ENCODE data around the gene KAZALD1. TPM values are rescaled to one million over a fixed set of nuclear protein-coding genes. Genes with fewer than 3 reads are reported as not detected.

The KAZALD1 gene, protein sequence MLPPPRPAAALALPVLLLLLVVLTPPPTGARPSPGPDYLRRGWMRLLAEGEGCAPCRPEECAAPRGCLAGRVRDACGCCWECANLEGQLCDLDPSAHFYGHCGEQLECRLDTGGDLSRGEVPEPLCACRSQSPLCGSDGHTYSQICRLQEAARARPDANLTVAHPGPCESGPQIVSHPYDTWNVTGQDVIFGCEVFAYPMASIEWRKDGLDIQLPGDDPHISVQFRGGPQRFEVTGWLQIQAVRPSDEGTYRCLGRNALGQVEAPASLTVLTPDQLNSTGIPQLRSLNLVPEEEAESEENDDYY
- total RNA-seq = 10 to 100 TPM in 1 of 4 donors, 1 to 10 TPM in 3; 1.5 to 10.7 (median 5.2) TPM
- polyA plus RNA-seq = 1 to 10 TPM; 1.9 to 3.1 (median 3.0) TPM
- long read RNA-seq, donor 1, partial matches to known transcripts = 1 of 2 reads
- long read RNA-seq, donor 1, other reads (novel, unspliced or antisense) = 1 of 2 reads
- long read RNA-seq, donor 2, partial matches to known transcripts = 1 of 5 reads
- long read RNA-seq, donor 2, other reads (novel, unspliced or antisense) = 2 of 5 reads

DNA sequence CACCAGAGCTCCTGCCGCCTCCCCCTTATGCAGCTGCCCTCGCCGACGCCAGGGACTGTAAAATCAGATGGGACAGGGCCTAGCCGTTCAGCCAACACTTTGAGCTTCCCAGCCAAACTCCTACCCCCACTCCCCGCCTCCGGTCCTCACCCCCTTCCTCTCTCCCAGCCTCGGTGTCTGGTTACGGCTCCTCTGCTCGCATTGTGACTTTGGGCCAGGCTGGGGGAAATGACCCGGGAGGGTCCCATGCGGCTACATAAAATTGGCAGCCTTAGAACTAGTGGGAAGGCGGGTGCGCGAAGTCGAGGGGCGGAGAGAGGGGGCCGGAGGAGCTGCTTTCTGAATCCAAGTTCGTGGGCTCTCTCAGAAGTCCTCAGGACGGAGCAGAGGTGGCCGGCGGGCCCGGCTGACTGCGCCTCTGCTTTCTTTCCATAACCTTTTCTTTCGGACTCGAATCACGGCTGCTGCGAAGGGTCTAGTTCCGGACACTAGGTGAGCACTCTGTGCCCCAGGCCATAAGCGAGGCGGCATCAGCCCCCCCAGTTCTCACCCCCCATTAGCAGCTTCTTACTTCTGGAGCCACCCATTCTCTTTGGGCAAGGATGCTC, at the start of gene KAZALD1:
Gene KAZALD1 (plus strand): TSS at position 366 of the 608 bp plus-strand sequence. CDS start 604 bp downstream, outside the sequence.
- intact Hi-C loops (cut with DNase I) = loop anchor here (2.0 kb wide), 1 partner anchor 19 kb away; no protein-coding TSS in a partner anchor

DNA sequence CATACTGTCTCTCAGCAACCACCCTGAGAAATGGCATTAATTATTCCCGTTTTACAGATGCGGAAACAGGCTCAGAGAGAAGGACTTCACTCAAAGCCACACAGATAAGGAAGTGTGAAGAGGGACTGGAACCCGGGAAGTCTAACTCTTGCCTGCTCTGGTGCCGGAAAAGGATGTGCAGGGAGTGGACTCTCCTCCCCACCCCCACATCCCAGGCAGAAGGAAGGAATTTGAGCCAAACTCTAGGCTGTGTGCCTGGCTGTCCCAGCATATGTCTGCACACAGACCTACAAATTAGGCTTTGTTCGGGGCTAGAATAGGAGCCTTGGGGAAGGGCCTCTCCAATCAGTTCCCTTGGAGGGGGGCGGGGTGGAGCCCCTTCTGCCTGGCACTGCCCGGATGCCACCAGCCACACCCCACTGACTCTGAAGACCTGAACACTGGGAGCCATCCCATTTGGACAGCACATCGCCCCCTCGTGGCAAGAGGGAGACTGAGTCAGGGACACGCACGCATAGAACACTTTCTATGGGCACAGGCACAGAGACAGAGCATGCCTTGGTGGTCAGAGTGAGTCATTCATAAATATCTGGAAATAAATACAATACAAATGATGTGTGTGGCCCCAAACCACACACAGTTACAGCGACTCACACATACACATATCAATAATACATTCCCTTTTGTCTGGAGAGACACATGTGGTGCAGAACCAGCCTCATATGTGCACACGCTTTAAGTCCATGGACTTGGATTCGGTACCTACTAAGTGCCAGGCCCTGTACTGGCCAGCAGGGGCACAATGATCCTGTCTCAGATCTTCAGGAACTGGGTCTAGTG, 49.0 kb upstream of the KAZALD1 start:
- intact Hi-C loops (cut with DNase I) = loop anchor here (10.0 kb wide), 2 partner anchors 48 to 448 kb away; partner anchors contain the start of gene SEMA4G (in 1 of the 2)
- Histone ChIP-seq H3K4me1 (peaks cover 6% of the 10 kb centered on the region), H3K27me3 (ENCODE audit: insufficient read depth in 3 of 3, low read length in 2 of 3) (peaks cover 0 to 2% (median 0%) of the 10 kb centered on the region in 3 donors), H3K4me3 (no peak overlapping the region), H3K27ac (peak overlapping the region; percentile 66), H3K36me3 (ENCODE audit: insufficient read depth in 1 of 2, low read depth in 1 of 2) (no peaks in the 10 kb centered on the region), H3K9me3 (no peaks in the 10 kb centered on the region)
- peak; percentile 85 to 91 (median 88) for ATAC-seq
- TF ChIP-seq, protein P1, sequence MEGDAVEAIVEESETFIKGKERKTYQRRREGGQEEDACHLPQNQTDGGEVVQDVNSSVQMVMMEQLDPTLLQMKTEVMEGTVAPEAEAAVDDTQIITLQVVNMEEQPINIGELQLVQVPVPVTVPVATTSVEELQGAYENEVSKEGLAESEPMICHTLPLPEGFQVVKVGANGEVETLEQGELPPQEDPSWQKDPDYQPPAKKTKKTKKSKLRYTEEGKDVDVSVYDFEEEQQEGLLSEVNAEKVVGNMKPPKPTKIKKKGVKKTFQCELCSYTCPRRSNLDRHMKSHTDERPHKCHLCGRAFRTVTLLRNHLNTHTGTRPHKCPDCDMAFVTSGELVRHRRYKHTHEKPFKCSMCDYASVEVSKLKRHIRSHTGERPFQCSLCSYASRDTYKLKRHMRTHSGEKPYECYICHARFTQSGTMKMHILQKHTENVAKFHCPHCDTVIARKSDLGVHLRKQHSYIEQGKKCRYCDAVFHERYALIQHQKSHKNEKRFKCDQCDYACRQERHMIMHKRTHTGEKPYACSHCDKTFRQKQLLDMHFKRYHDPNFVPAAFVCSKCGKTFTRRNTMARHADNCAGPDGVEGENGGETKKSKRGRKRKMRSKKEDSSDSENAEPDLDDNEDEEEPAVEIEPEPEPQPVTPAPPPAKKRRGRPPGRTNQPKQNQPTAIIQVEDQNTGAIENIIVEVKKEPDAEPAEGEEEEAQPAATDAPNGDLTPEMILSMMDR (IDR thresholded peaks at IDR 0.05) = peak; percentile 81
- 20 to 23% (median 22%) methylated on average over 14 of the region's 14 CpGs for whole genome bisulfite sequencing, 3 donors
- DNase-seq = peak; percentile 89 to 92

More for the DNA sequence above, at the start of gene KAZALD1:
- DNase-seq = peak; percentile 69 to 77
- H3K4me1 ChIP-seq = peaks cover 34% of the 10 kb centered on the region
- peaks cover 0 to 35% (median 0%) of the 10 kb centered on the region in 3 donors for H3K27me3 ChIP-seq (ENCODE audit: insufficient read depth in 3 of 3, low read length in 2 of 3)
- no peaks in the 10 kb centered on the region for H3K9me3 ChIP-seq
- 9 to 23% (median 11%) methylated on average over 25 to 31 of the region's 31 CpGs for WGBS, 3 donors
- peak within 1 kb of the TSS; percentile 97 for H3K4me3 ChIP-seq
- ATAC-seq = peak; percentile 30 to 55 (median 40)
- TF ChIP-seq, protein P1 (IDR thresholded peaks at IDR 0.05) = no peak
- no peaks in the 10 kb centered on the region for H3K36me3 ChIP-seq (ENCODE audit: insufficient read depth in 1 of 2, low read depth in 1 of 2)
- peak within 1 kb of the TSS; percentile 99 for H3K27ac ChIP-seq

DNA sequence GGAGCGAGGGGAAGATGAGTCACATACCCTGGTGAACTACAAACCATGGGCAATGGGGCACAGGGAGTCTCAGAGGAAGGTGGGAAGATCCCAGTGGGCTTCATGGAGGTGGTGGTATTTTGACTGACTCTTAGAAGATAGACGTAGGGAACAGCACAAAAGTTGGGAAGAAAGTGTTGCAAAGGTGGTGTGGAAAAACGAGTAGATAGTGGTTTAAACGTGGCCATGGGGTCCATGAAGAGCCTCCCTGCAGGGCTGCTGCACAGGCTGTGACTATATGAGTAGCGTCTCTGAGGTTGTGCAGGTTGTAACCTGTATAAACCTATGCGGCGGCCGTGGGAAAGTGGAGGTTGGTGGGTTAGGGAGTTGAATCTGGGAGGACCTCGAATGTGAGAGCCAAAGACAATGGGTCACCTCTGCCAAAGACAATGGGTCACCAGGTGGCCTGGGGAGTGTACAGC, 48.4 kb upstream of the KAZALD1 start:
- Histone ChIP-seq H3K4me3 (no peak overlapping the region), H3K4me1 (peaks cover 6% of the 10 kb centered on the region), H3K27ac (peak overlapping the region; percentile 66), H3K9me3 (no peaks in the 10 kb centered on the region), H3K36me3 (ENCODE audit: insufficient read depth in 1 of 2, low read depth in 1 of 2) (no peaks in the 10 kb centered on the region), H3K27me3 (ENCODE audit: insufficient read depth in 3 of 3, low read length in 2 of 3) (peaks cover 0 to 4% (median 2%) of the 10 kb centered on the region in 3 donors)
- DNase-seq (peak in 1 of 2 donors; percentile 38), ATAC-seq (no peak)
- WGBS, 3 donors = 56 to 63% (median 60%) methylated on average over 9 of the region's 9 CpGs
- TF ChIP-seq, protein P1 (IDR thresholded peaks at IDR 0.05) = no peak
- intact Hi-C loops (cut with DNase I) = loop anchor here (10.0 kb wide), 2 partner anchors 49 to 449 kb away; partner anchors contain the start of gene SEMA4G (in 1 of the 2)

Data from psoas muscle (tissue), 8 donors.